DMS 273 (cell line): ENCODE results near the gene NPEPPS.

Source experiments
- DNase-seq: peaks from one replicate; lab custom pipeline; 2025; ENCODE audit not compliant: unreplicated experiment; lab: John Stamatoyannopoulos, UW

The NPEPPS gene

DNA sequence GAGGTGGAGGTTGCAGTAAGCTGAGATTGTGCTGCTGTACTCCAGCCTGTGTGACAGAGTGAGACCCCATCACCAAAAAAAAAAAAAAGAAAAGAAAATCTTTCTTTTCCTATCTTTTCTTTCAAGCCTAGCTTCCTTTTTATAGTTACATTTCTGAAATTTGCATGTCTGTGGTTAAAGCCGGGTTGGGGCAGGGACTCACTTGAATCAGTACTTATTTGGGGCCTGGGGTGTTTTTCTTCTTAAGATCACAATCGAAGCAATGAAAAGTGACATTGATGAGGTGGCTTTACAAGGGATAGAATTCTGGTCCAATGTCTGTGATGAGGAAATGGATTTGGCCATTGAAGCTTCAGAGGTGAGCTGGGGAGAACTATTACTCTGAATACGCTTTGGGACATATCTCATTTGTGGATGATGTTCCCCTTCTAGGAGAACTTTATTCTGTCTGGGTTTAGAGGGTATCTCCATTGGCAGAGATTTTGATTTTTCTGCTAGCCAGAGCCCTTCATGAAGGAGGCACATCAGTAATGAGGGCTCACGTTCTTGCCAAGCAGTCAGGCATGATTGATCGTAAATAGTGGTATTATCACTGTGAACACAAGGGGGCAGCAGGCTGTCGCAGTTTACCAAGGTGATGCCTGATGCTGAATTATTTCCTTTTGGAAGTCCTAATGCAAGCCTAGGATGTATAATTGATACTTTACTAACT, 133.2 kb downstream of the NPEPPS start:
- DNase-seq = peak; percentile 82

DNA sequence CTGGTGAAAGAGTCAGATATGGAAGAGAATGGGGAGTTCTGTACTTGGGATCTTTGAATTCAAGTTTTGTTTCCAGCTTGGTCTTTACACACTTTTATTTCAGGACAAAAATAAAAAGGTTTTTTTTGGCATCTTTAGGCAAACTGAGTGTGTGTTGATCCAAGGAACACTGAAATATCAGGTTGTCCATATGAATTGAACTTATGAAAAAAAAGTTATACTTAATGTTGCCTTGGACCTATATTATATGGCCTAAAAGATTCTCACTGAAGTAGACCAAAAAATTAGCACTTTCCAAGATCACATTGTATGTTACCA, 133.7 kb downstream of the NPEPPS start:
- DNase-seq = no peak

DNA sequence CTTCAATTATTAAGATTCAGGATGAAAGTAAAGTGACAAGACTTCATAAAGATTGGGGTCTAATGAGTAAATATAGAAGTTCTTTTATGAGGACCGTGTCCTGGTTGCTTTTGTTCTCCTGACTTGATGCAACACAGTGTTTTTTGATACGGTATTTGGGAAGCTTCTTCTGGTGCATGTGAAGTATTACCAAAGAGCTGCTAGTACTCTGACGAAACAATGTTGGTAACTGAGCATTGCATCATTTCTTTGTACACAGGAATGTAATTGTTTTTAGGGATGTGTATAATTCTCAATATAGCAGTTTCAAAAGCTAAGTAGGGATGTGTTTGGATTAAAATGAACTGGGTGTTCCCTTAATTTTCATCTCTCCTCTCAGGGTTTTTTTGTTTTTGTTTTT, 134.7 kb downstream of the NPEPPS start:
- no peak for DNase-seq

DNA sequence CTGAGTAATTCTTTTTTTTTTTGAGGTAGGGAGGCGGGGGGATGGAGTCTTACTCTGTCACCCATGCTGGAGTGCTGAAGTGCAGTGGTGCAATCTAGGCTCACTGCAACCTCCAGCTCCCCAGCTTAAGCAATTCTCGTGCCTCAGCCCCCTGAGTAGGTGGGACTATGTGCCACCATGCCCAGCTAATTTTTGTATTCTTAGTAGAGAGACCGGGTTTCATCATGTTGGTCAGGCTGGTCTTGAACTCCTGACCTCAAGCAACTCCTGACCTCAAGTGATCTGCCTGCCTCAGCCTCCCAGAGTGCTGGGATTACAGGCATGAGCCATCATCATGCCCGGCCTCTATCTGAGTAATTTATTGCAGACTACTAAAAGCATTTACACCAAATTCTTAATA, 138.2 kb downstream of the NPEPPS start:
- no peak for DNase-seq

DNA sequence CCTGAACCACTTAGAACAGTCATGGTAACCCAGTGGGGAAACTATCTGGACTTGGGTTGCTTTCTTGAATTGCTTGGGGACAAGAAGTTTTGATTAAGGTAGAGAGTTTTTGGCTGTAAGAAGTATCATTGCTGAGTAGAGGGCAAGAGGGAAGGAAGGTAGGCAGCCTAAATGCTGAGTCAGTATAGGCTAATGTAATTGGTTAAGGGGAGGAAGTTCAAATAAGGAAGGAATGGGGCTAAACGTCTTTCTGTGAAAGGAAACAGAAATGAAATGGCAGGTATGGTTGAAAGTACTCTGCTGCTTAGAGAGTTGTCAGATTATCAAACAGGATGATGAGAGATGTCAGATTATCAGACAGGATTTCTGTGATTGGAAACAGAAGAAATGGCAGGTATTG, 139.2 kb downstream of the NPEPPS start:
- DNase-seq = no peak
